Activated CD4-positive, alpha-beta T cell treated with anti-CD3 and anti-CD28 coated beads, Interleukin-2, Interleukin-4, amounts not matched to agents 100 ng/mL and 50 ng/mL, durations not matched to agents 16 hours and 8 hours (primary cell): Measurements from ENCODE around the gene ZNF280A.
"Not testable (repeated sequence)": the region's sequence is repeated elsewhere in the genome, so short reads cannot be mapped to it uniquely, and the experiment has no call there.

Source experiments
- DNase-seq: peaks from one replicate; pipeline ENCODE4 v3.0.0-alpha.2; 2020; ENCODE audit warnings: low spot score

ZNF280A gene

DNA sequence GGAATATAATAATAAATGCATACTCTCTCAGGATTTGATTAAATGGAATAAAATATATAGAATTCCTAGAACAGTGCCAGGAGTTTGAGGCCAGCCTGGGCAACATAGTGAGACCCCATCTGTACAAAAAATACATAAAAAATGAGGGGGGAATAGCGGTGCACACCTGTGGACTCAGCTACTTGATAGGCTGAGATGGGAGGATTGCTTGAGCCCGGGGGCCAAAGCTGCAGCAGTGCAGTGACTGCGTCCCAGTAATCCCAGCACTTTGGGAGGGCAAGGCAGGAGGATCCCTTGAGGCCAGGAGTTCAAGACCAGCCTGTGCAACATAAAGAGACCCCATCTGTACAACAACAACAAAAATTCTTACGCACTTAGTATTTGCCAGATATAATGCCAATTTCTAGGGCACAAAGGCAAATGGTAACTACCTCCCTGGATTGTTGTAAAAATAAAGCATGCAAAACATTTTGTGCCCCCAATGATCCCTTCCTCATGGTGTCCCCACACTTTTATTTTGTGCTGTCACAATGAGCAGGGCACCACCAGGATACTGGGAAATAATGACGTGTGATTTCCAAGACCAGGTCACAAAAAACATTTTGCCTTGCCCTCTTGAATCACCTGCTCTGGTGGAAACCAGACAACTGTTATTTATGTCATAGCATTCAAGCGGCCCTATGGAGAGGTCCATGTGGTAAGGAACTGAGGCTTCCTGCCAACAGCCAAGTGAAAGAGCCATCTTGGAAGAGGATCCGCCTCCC is 18.3 kb upstream of the ZNF280A start:
- DNase-seq, result no peak

DNA sequence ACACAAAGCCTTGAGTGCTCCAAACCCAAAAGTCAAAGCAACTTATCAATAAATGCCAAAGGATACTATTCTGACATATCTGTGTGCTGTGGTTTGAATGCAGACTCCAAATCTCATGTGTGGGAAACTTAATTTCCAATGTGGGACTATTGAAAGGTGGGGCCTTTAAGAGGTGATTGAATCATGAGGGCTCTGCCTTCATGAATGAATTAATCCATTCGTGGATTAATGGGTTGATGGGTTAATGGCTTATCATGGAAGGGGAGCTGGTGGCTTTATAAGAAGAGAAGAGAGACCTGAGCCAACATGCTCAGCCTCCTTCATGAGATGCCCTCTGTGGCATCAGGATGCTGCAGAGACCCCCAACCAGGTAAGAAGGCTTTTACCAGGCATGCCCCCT is 16.8 kb upstream of the ZNF280A start:
- DNase-seq, result no peak

DNA sequence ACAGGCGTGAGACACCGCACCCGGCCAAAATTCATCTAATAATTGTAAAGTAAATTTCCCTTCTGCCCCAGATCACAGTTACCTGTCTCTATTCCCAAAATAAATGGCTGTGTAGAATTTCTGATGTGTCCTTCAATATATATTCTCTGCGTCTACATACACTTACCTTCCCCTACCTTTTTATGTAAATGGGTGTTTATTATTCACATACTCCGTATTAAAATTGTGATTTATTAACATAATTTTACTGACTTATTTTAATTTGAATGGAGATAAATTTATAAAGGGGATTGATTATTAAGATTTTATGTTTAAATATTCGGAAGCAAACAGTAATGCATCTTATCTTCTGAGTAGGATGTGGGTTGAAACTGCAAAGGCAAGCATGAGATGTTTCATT is 16.4 kb upstream of the ZNF280A start:
- DNase-seq, result no peak

- DNase-seq, result no peak
Observed at GRCh38 chr22:22535662-22536061, 15.6 kb upstream of the ZNF280A start.

DNA sequence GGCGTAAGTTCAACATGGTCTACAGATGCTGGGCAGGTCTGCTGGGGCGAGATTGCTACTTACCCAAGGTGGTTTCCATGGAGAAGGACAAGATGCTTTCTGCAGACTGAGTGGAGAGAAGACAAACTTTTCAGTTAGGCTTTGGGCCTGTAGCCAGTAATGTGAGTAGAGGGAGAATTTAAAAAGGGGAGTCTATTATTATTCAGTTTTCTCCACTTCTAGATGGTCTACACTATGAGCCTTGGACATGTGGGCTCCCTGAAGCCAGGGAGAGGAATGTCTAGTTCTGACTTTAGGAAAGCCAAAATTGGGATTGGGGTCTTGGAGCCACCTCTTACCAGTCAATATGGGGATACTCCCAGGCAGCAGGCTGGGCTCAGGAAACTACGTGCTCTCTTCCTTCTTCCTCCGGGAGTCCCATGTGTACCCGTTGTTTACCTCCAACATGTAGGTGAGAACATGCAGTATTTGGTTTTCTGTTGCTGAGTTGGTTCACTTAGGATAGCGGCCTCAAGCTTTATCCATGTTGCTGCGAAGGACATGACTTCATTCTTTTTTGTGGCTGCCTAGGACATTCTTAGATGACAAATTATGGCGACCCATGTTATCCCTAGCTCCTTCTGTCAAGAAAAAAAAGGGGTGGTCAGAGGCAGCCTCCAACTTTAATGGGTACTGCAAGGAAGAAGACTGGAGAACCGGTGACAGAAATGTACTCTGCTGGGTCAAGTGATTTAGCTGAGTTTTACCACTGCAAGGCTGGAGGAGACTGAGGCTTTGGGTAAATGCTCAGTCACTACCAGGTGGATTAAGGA is 14.7 kb upstream of the ZNF280A start:
- no peak for DNase-seq

DNA sequence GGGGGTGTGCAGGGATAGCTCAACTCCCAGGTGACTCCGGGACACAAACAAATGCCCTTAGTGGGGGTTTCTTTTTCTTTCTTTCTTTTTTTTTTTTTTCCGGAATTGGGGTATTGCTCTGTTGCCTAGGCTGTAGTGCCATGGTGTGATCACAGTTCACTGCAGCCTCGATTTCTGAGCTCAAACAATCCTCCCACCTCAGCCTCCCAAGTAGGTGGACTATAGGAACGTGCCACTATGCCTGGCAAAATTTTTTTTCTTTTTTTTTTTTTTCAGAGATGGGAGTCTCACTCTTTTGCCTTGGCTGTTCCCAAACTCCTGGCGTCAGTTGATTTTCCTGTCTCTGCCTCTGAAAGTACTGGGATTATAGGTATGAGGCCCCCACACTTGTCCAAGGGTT is 13.8 kb upstream of the ZNF280A start:
- DNase-seq, result no peak

- DNase-seq, result no peak
Observed at GRCh38 chr22:22533417-22533816, 13.3 kb upstream of the ZNF280A start.

DNA sequence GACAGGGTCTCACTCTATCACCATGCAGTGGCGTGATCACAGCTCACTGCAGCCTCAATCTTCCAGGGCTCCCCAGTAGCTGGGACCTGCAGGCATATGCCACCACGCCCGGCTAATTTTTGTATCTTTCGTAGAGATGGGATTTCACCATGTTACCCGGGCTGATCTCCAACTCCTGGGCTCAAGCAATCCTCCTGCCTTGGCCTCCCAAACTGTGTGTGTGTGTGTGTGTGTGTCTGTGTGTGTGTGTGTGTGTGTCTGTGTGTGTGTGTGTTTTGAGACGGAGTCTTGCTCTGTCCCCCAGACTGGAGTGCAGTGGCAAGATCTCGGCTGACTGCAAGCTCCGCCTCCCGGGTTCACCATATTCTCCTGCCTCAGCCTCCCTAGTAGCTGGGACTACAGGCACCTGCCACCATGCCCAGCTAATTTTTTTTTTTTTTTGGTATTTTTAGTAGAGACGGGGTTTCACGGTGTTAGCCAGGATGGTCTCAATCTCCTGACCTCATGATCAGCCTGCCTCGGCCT is 12.5 kb upstream of the ZNF280A start:
- not testable (repeated sequence) for DNase-seq

GRCh38 chr22:22531770-22532546 is 11.9 kb upstream of the ZNF280A start:
- DNase-seq, result no peak

- DNase-seq, result no peak
Observed at GRCh38 chr22:22528780-22529179, 8.7 kb upstream of the ZNF280A start.

GRCh38 chr22:22527312-22527711 is 7.2 kb upstream of the ZNF280A start:
- DNase-seq, result no peak

- no peak for DNase-seq
Observed at GRCh38 chr22:22526125-22526912, 6.2 kb upstream of the ZNF280A start.

- DNase-seq, result no peak
Observed at GRCh38 chr22:22523494-22523893, 3.4 kb upstream of the ZNF280A start.

- no peak for DNase-seq
Observed at GRCh38 chr22:22521631-22522030, 1.6 kb upstream of the ZNF280A start.

DNA sequence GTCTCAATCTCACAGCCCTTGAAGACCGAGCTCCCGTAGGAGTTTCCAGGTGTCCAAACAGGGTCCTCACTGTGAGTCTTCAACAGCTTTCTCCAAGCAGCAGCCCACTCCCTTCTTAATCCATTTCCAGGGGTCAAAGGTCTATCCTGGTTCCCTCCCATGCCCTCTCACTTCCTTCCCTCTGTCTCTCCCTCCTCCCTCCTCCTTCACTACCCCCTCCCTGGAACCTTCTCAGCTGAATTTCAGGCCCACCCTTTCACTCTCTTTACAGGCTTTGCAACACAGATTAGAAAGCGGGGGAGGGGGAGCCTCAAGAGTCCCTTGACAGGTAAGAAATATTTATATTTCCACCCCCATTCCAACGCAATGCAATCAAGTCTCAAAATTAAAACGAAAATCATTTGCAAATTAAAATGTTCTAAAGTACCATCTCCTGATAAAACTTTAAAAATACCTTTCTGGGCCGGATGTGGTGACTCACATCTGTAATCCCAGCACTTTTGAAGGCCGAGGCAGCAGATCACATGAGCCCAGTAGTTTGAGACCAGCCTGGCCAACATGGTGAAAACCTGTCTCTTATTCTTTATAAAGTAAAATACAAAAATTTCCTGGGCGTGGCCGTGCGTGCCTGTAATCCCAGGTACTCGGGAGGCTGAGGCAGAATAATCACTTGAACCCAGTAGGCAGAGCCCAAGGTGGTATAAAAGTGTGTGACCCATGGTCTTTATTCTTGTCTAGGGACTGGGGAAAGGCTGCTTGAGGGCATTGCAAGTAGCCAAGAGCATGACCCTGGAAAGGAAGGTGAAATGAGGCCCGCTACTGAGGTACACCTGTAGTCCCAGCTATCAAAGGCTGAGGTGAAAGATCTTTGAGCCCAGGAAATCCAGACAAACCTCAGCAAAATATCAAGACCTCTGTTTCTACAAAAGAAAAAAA is 865 bp upstream of the ZNF280A start:
- DNase-seq, result no peak

GRCh38 chr22:22519591-22519990 is 479 bp downstream of the ZNF280A start:
- no peak for DNase-seq

- no peak for DNase-seq
Observed at GRCh38 chr22:22516992-22517391, 3.1 kb downstream of the ZNF280A start.

- no peak for DNase-seq
Observed at GRCh38 chr22:22515890-22516289, 4.2 kb downstream of the ZNF280A start.

GRCh38 chr22:22514431-22514830 is 5.6 kb downstream of the ZNF280A start:
- DNase-seq, result not testable (repeated sequence)

- DNase-seq, result no peak
Observed at GRCh38 chr22:22513619-22514018, 6.5 kb downstream of the ZNF280A start.
